HepG2 (cell line): ENCODE measurements around the gene NNMT. TPM values are rescaled to one million over a fixed set of nuclear protein-coding genes. Genes with fewer than 3 reads are reported as not detected.
A peak's percentile ranks its signal among the peaks of the same experiment; 100 is the strongest.

ENCODE experiments used
- ARID4A ChIP-seq: sonication (generic); formaldehyde crosslinking; IDR thresholded peaks from 2 replicates; pipeline ENCODE4 v1.5.0; 2020; ENCODE audit warnings: mild to moderate bottlenecking, missing genetic modification reagents, borderline replicate concordance
- GLMP ChIP-seq: sonication (generic); formaldehyde crosslinking; IDR thresholded peaks from 2 replicates; pipeline ENCODE4 v1.9.0; 2021; ENCODE audit warnings: missing genetic modification reagents, mild to moderate bottlenecking, borderline replicate concordance
- HNF4G ChIP-seq, 2 experiments: sonication (generic) in 1 of 2; formaldehyde crosslinking in 1 of 2; IDR thresholded peaks; 2 replicates each; pipeline versions ENCODE4 v1.4.0 to v1.6.1; 2011 to 2020; ENCODE audit warnings: borderline replicate concordance in 2 of 2, low read depth in 2 of 2, mild to moderate bottlenecking in 2 of 2, low read length in 1 of 2, missing genetic modification reagents in 1 of 2, moderate library complexity in 1 of 2
- PAXIP1 ChIP-seq: sonication (generic); formaldehyde crosslinking; conservative IDR thresholded peaks from 2 replicates; pipeline ENCODE4 v1.4.0; 2020; ENCODE audit warnings: mild to moderate bottlenecking, missing genetic modification reagents, moderate library complexity
- SALL1 ChIP-seq: sonication (generic); formaldehyde crosslinking; IDR thresholded peaks from 2 replicates; pipeline ENCODE4 v1.8.0; 2022; ENCODE audit warnings: mild to moderate bottlenecking, missing genetic modification reagents
- SNRNP70 ChIP-seq: fragments of 200-400 bp; formaldehyde crosslinking; IDR thresholded peaks from 2 replicates; pipeline ENCODE4 v1.6.1; 2017; ENCODE audit warnings: mild to moderate bottlenecking, low read depth, low read length, moderate library complexity
- UBTF ChIP-seq: sonication (generic); formaldehyde crosslinking; IDR thresholded peaks from 2 replicates; pipeline ENCODE4 v1.4.0; 2020; ENCODE audit warnings: mild to moderate bottlenecking, missing genetic modification reagents
- ZNF160 ChIP-seq: sonication (generic); formaldehyde crosslinking; IDR thresholded peaks from 2 replicates; pipeline ENCODE4 v1.8.0; 2022; ENCODE audit warnings: mild to moderate bottlenecking, inconsistent platforms, missing genetic modification reagents
- ZNF296 ChIP-seq: sonication (generic); formaldehyde crosslinking; conservative IDR thresholded peaks from 2 replicates; pipeline ENCODE4 v1.5.0; 2020; ENCODE audit warnings: mild to moderate bottlenecking, missing genetic modification reagents
- ZNF329 ChIP-seq: sonication (generic); formaldehyde crosslinking; IDR thresholded peaks from 2 replicates; pipeline ENCODE4 v1.9.0; 2021; ENCODE audit warnings: low read depth, mild to moderate bottlenecking, missing genetic modification reagents
- ZNF383 ChIP-seq: sonication (generic); formaldehyde crosslinking; IDR thresholded peaks from 2 replicates; pipeline ENCODE4 v1.4.0; 2020; ENCODE audit warnings: missing genetic modification reagents, mild to moderate bottlenecking, borderline replicate concordance
- ZNF672 ChIP-seq: sonication (generic); formaldehyde crosslinking; IDR thresholded peaks from 2 replicates; pipeline ENCODE4 v1.8.1; 2022; ENCODE audit warnings: missing genetic modification reagents
- ZNF784 ChIP-seq: sonication (generic); formaldehyde crosslinking; IDR thresholded peaks from 2 replicates; pipeline ENCODE4 v1.5.1; 2020; ENCODE audit warnings: missing genetic modification reagents, mild to moderate bottlenecking, borderline replicate concordance
- ZNF879 ChIP-seq: sonication (generic); formaldehyde crosslinking; IDR thresholded peaks from 2 replicates; pipeline ENCODE4 v1.8.1; 2023; ENCODE audit warnings: missing genetic modification reagents
- polyA plus RNA-seq, 8 experiments: library from polyadenylated mRNA; depleted of rRNA in 3 of 8; stranded (reverse) in 7 of 8; unstranded in 1 of 8; fragments of >200 nt; fragmentation: Illumina TruSeq in 4 of 8; extraction: Trizol in 4 of 8; gene quantifications; 2 replicates each; pipeline versions ENCODE4 v1.2.1 to v1.2.3, GENCODE V29; 2011 to 2016; ENCODE audit warnings: low read depth in 4 of 8, missing spikeins in 1 of 8, mixed read lengths in 1 of 8; ENCODE audit not compliant: insufficient read depth in 1 of 8
- total RNA-seq, 5 experiments: library from RNA; depleted of rRNA; stranded (reverse); fragments of >200 nt; fragmentation: Illumina TruSeq; extraction: Trizol; gene quantifications; 2 replicates each; pipeline ENCODE4 v1.2.3, GENCODE V29; 2016; ENCODE audit warnings: low read depth in 1 of 5

The NNMT gene
- total and polyA plus RNA-seq, 2 of the 13 experiments (the other 11 are each of a cell fraction or from before 2014, with no cell fraction given), result 0.13 TPM; not detected in 1

- TF ChIP-seq UBTF, result peak; percentile 32; the same call in 1 of the 2 replicates
- no peak for TF ChIP-seq ZNF329 (CRISPR knock-in tag)
- TF ChIP-seq SALL1, result peak; percentile 36; the same call in 1 of the 2 replicates
- no peak for TF ChIP-seq GLMP (CRISPR knock-in tag)
- peak; percentile 54 for TF ChIP-seq PAXIP1 (CRISPR knock-in tag)
- no peak for TF ChIP-seq SNRNP70
- TF ChIP-seq ZNF672 (CRISPR knock-in tag), result no peak
- TF ChIP-seq HNF4G (IDR thresholded peaks at IDR 0.05; ENCODE audit: borderline replicate concordance, low read depth, low read length), result no peak
- no peak for TF ChIP-seq HNF4G (CRISPR knock-in tag; IDR thresholded peaks at IDR 0.05; ENCODE audit: borderline replicate concordance, low read depth)
- TF ChIP-seq ZNF296 (CRISPR knock-in tag), result no peak
- no peak for TF ChIP-seq ARID4A (CRISPR knock-in tag)
- TF ChIP-seq ZNF879 (CRISPR knock-in tag), result no peak
- no peak for TF ChIP-seq ZNF383 (CRISPR knock-in tag)
- no peak for TF ChIP-seq ZNF160
- TF ChIP-seq ZNF784, result no peak
Observed at GRCh38 chr11:114257621-114258558, 38.3 kb upstream of the NNMT start (continued).
